Karpas-422 (cell line): ENCODE measurements around the gene ADAMTS20. TPM values are rescaled to one million over a fixed set of nuclear protein-coding genes. Genes with fewer than 3 reads are reported as not detected.
"Not testable (repeated sequence)": the region's sequence is repeated elsewhere in the genome, so short reads cannot be mapped to it uniquely, and the experiment has no call there.

ENCODE experiments used
- DNase-seq: peaks from one replicate; pipeline ENCODE4 v3.0.0-alpha.2; 2015
- H2AFZ ChIP-seq: fragments of 200-600 bp; sonication (generic); 2 replicates; pipeline ENCODE4 v1.6.1; 2014; ENCODE audit warnings: antibody characterized with exemption, low read length, mixed read lengths
- H3K27ac ChIP-seq: fragments of 200-600 bp; sonication (generic); 2 replicates; pipeline ENCODE4 v1.5.1; 2014; ENCODE audit warnings: mild to moderate bottlenecking, low read length, moderate library complexity
- H3K27me3 ChIP-seq: fragments of 200-600 bp; sonication (generic); 2 replicates; pipeline ENCODE4 v1.6.1; 2014; ENCODE audit warnings: low read length, mixed read lengths
- H3K36me3 ChIP-seq: fragments of 200-600 bp; sonication (generic); 2 replicates; pipeline ENCODE4 v1.6.1; 2014; ENCODE audit warnings: low read length, mixed read lengths; ENCODE audit not compliant: insufficient read depth
- H3K4me1 ChIP-seq: fragments of 200-600 bp; sonication (generic); 2 replicates; pipeline ENCODE4 v1.6.1; 2014; ENCODE audit warnings: mild to moderate bottlenecking, low read length, mixed read lengths
- H3K4me2 ChIP-seq: fragments of 200-600 bp; sonication (generic); 2 replicates; pipeline ENCODE4 v1.6.1; 2014; ENCODE audit warnings: low read length, low read depth, mild to moderate bottlenecking; ENCODE audit not compliant: poor library complexity, severe bottlenecking
- H3K4me3 ChIP-seq: fragments of 200-600 bp; sonication (generic); 2 replicates; pipeline ENCODE4 v1.5.1; 2014; ENCODE audit warnings: mild to moderate bottlenecking, antibody characterized with exemption, low read length, mixed read lengths
- H3K79me2 ChIP-seq: fragments of 200-600 bp; sonication (generic); 2 replicates; pipeline ENCODE4 v1.6.1; 2014; ENCODE audit warnings: mild to moderate bottlenecking, low read length, mixed read lengths
- H3K9ac ChIP-seq: fragments of 200-600 bp; sonication (generic); 2 replicates; pipeline ENCODE4 v1.6.0; 2014; ENCODE audit warnings: low read length
- H3K9me2 ChIP-seq: fragments of 200-600 bp; sonication (generic), shearing (Covaris generic); replicated peaks from 2 replicates; pipeline ENCODE4 v1.6.0; 2014; ENCODE audit warnings: mild to moderate bottlenecking, low read length, moderate library complexity; ENCODE audit not compliant: insufficient read depth
- H3K9me3 ChIP-seq: fragments of 300-700, 200-600 bp; sonication (generic); 2 replicates; pipeline ENCODE4 v1.6.1; 2014; ENCODE audit warnings: low read length, mixed read lengths
- H4K20me1 ChIP-seq: fragments of 200-600 bp; sonication (generic); 2 replicates; pipeline ENCODE4 v1.6.1; 2014; ENCODE audit warnings: mild to moderate bottlenecking, antibody characterized with exemption, low read length, low read depth; ENCODE audit not compliant: insufficient read depth
- total RNA-seq: library from RNA; depleted of rRNA; stranded (reverse); fragments of >200 nt; shearing (Covaris generic); gene quantifications from 2 replicates; pipeline ENCODE4 v1.2.3, GENCODE V29; 2014; ENCODE audit warnings: low replicate concordance

ADAMTS20 gene
- total RNA-seq, 1 experiment from 2014 or later: not detected

GRCh38 chr12:43540470-43540869, 11.5 kb downstream of the ADAMTS20 start:
- H3K79me2 ChIP-seq: no peaks in the 10 kb centered on the region
- DNase-seq: no peak
- H3K9ac ChIP-seq: no peak overlapping the region
- no peaks in the 10 kb centered on the region for H3K9me3 ChIP-seq
- H4K20me1 ChIP-seq: no peaks in the 10 kb centered on the region
- H3K4me1 ChIP-seq: no peaks in the 10 kb centered on the region
- H3K4me3 ChIP-seq: no peak overlapping the region
- no peaks in the 10 kb centered on the region for H3K9me2 ChIP-seq
- no peak overlapping the region for H3K27ac ChIP-seq
- H3K27me3 ChIP-seq: no peaks in the 10 kb centered on the region
- no peaks in the 10 kb centered on the region for H3K36me3 ChIP-seq
- H3K4me2 ChIP-seq: no peak overlapping the region
- H2AFZ ChIP-seq: no peak overlapping the region

- H3K9me3 ChIP-seq, H2AFZ ChIP-seq, H3K4me3 ChIP-seq, H3K9ac ChIP-seq, H3K4me2 ChIP-seq, H3K79me2 ChIP-seq, DNase-seq, H3K27me3 ChIP-seq, H3K9me2 ChIP-seq, H3K4me1 ChIP-seq, H3K36me3 ChIP-seq, H3K27ac ChIP-seq, H4K20me1 ChIP-seq: not testable (repeated sequence)
Measured at GRCh38 chr12:43537675-43538074, 14.3 kb downstream of the ADAMTS20 start.

- no peak overlapping the region for H3K4me3 ChIP-seq
- no peak overlapping the region for H3K27ac ChIP-seq
- H3K9ac ChIP-seq: no peak overlapping the region
- no peak overlapping the region for H3K4me2 ChIP-seq
- no peak overlapping the region for H2AFZ ChIP-seq
- no peaks in the 10 kb centered on the region for H3K4me1 ChIP-seq
- no peaks in the 10 kb centered on the region for H3K27me3 ChIP-seq
- H3K9me3 ChIP-seq: no peaks in the 10 kb centered on the region
- no peaks in the 10 kb centered on the region for H4K20me1 ChIP-seq
- DNase-seq: no peak
- no peaks in the 10 kb centered on the region for H3K9me2 ChIP-seq
- no peaks in the 10 kb centered on the region for H3K36me3 ChIP-seq
- no peaks in the 10 kb centered on the region for H3K79me2 ChIP-seq
Measured at GRCh38 chr12:43516045-43516444, 36.0 kb downstream of the ADAMTS20 start.

- DNase-seq: peak; percentile 64
- Histone ChIP-seq H3K27me3 (no peaks in the 10 kb centered on the region), H3K4me1 (no peaks in the 10 kb centered on the region), H3K4me3 (no peak overlapping the region), H3K36me3 (no peaks in the 10 kb centered on the region), H3K9me3 (no peaks in the 10 kb centered on the region), H3K79me2 (no peaks in the 10 kb centered on the region), H4K20me1 (no peaks in the 10 kb centered on the region), H2AFZ (no peak overlapping the region), H3K4me2 (no peak overlapping the region), H3K9me2 (no peaks in the 10 kb centered on the region), H3K27ac (no peak overlapping the region), H3K9ac (no peak overlapping the region)
Measured at GRCh38 chr12:43501703-43502102, 50.3 kb downstream of the ADAMTS20 start.

- Histone ChIP-seq H3K4me1 (no peaks in the 10 kb centered on the region), H3K79me2 (no peaks in the 10 kb centered on the region), H4K20me1 (no peaks in the 10 kb centered on the region), H3K36me3 (no peaks in the 10 kb centered on the region), H3K9ac (no peak overlapping the region), H3K9me3 (no peaks in the 10 kb centered on the region), H3K27ac (no peak overlapping the region), H3K27me3 (no peaks in the 10 kb centered on the region), H3K9me2 (no peaks in the 10 kb centered on the region), H3K4me2 (no peak overlapping the region), H2AFZ (no peak overlapping the region), H3K4me3 (no peak overlapping the region)
- no peak for DNase-seq
Measured at GRCh38 chr12:43493261-43493797, 58.7 kb downstream of the ADAMTS20 start.

- Histone ChIP-seq H3K9ac (no peak overlapping the region), H3K4me1 (no peaks in the 10 kb centered on the region), H3K4me2 (no peak overlapping the region), H3K79me2 (no peaks in the 10 kb centered on the region), H4K20me1 (no peaks in the 10 kb centered on the region), H3K9me3 (no peaks in the 10 kb centered on the region), H3K27me3 (no peaks in the 10 kb centered on the region), H2AFZ (no peak overlapping the region), H3K27ac (no peak overlapping the region), H3K4me3 (no peak overlapping the region), H3K9me2 (no peaks in the 10 kb centered on the region), H3K36me3 (no peaks in the 10 kb centered on the region)
- DNase-seq: no peak
Measured at GRCh38 chr12:43482311-43483085, 69.5 kb downstream of the ADAMTS20 start.

- H4K20me1 ChIP-seq: no peaks in the 10 kb centered on the region
- no peak overlapping the region for H2AFZ ChIP-seq
- H3K27me3 ChIP-seq: no peaks in the 10 kb centered on the region
- no peaks in the 10 kb centered on the region for H3K79me2 ChIP-seq
- no peak overlapping the region for H3K4me2 ChIP-seq
- DNase-seq: no peak
- no peaks in the 10 kb centered on the region for H3K4me1 ChIP-seq
- no peak overlapping the region for H3K9ac ChIP-seq
- H3K9me3 ChIP-seq: no peaks in the 10 kb centered on the region
- H3K4me3 ChIP-seq: no peak overlapping the region
- no peaks in the 10 kb centered on the region for H3K9me2 ChIP-seq
- H3K27ac ChIP-seq: no peak overlapping the region
- H3K36me3 ChIP-seq: no peaks in the 10 kb centered on the region
Measured at GRCh38 chr12:43480591-43480990, 71.4 kb downstream of the ADAMTS20 start.

GRCh38 chr12:43462741-43463140, 89.3 kb downstream of the ADAMTS20 start:
- H3K9me2 ChIP-seq: no peaks in the 10 kb centered on the region
- H3K27ac ChIP-seq: no peak overlapping the region
- H2AFZ ChIP-seq: no peak overlapping the region
- H3K9ac ChIP-seq: no peak overlapping the region
- no peak overlapping the region for H3K4me3 ChIP-seq
- no peaks in the 10 kb centered on the region for H3K36me3 ChIP-seq
- H3K9me3 ChIP-seq: no peaks in the 10 kb centered on the region
- H3K79me2 ChIP-seq: no peaks in the 10 kb centered on the region
- DNase-seq: no peak
- H3K4me1 ChIP-seq: no peaks in the 10 kb centered on the region
- no peaks in the 10 kb centered on the region for H3K27me3 ChIP-seq
- H4K20me1 ChIP-seq: no peaks in the 10 kb centered on the region
- no peak overlapping the region for H3K4me2 ChIP-seq
